Hematopoietic multipotent progenitor cell (in vitro differentiated cells): Measurements from ENCODE around the gene PTX3. TPM values are rescaled to one million over a fixed set of nuclear protein-coding genes. Genes with fewer than 3 reads are reported as not detected.

ENCODE experiments used
- DNase-seq, 3 donors: peaks; one replicate each; pipeline ENCODE4 v3.0.0-alpha.2; 2011 to 2015; ENCODE audit warnings: low read depth in 2 of 3, low spot score in 2 of 3
- total RNA-seq: library from RNA; depleted of rRNA; stranded (reverse); fragments of >200 nt; gene quantifications from one replicate; pipeline ENCODE4 v1.2.3, GENCODE V29; 2012

The PTX3 gene
- total RNA-seq, 1 donor = 2.2 TPM

DNA sequence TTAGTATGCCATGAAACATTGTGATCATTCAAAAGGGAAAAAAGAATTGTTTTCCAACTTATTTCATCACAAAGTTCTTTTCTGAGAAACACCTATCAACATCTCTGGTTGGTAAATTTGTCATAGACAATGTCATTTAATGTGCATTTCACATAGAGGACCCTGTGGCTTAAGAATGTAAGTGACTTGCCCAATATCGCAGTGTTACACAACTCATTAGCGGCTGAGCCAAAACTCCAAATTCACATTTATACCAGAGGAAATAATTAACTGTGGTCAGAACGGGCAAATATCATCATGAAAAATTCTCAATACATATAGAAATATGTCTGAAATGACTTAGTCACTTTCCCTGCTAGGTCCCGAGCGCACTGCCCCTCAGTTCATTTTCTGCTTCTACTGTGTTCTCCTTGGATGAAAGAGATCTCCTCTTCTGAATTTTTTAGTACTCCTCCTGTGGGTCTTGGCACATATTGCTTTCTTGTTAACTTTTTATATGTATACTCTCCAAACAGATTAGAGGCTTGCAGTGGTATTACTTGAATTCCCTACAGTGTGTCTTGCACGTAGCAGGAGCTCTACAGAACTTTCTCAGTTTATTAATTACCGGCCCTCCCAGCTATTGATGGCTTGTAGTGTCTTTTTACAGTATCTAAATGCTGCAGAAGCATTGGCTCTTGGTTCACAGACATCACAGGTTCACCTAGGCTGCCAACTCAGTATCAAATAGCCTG lies 33.1 kb downstream of the PTX3 start:
- DNase-seq = no peak

DNA sequence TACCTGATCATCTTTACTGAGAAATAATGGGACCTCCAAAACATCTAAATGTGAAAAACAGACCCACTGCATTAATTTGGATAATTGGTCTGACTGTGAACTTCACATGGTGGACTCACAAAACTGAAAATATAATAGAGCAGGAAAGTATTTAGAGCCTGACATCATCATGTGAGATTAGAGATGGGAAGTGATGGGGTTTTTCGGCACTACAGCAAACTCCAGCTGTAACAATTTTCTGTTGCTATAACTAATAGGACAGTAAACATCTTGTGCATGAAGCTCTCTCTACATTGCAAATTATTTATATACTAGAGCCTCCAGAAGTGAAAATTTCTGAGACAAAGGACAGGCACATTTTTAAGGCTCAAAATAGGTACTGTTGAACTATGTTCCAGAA lies 34.4 kb downstream of the PTX3 start:
- DNase-seq = no peak

DNA sequence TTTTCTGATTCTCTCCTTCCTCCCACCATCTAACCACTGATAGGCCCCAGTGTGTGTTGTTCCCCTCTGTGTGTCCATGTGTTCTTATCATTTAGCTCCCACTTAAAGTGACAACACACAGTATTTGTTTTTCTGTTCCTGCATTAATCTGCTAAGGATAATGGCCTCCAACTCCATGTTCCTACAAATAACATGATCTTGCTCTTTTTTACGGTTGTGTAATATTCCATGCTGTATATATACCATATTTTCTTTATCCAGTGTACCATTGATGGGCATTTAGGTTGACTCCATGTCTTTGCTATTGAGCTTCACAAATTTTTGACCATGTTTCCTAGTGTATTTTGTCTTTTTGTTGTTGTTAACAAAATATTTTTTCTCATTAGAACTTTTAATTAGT lies 36.0 kb downstream of the PTX3 start:
- DNase-seq = no peak

DNA sequence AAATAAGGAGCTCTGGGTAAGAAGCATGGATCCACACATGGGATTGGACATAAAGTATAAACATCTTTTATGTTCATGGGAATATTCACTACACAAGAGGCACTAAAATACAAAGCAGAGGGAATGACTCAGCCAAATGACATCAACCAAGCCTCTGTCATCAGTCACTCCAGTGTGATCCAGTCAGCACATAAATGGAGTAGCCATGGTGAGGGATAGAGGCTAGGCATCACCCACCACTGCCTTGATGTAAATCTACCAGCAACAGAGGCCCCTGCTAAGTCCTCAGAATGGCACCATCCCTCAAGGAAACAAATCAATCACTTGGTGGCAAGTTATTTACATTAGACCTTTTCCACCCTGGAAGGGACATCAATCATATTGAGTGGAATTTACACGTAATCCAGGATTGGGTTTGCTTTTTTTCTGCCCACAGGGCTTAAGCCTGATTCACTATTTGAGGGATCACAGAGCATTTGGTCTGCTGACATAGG lies 39.3 kb downstream of the PTX3 start:
- no peak for DNase-seq

DNA sequence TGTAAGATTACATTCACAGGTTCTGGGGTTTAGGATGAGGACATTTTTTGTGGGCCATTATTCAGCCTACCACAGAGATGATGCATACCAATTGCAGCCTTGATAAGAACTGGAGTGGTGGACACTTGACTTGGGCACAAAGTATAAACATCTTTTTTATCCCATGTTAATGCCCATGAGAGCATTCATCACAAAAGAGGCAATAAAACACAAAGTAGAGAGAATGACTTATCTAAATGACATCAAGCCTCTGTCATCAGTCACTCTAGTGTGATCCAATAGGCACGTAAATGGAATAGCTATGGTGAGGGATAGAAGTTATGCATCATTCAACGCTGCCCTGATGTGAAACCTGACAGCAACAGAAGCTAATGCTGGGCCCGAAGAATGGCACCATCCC lies 40.8 kb downstream of the PTX3 start:
- DNase-seq = no peak

DNA sequence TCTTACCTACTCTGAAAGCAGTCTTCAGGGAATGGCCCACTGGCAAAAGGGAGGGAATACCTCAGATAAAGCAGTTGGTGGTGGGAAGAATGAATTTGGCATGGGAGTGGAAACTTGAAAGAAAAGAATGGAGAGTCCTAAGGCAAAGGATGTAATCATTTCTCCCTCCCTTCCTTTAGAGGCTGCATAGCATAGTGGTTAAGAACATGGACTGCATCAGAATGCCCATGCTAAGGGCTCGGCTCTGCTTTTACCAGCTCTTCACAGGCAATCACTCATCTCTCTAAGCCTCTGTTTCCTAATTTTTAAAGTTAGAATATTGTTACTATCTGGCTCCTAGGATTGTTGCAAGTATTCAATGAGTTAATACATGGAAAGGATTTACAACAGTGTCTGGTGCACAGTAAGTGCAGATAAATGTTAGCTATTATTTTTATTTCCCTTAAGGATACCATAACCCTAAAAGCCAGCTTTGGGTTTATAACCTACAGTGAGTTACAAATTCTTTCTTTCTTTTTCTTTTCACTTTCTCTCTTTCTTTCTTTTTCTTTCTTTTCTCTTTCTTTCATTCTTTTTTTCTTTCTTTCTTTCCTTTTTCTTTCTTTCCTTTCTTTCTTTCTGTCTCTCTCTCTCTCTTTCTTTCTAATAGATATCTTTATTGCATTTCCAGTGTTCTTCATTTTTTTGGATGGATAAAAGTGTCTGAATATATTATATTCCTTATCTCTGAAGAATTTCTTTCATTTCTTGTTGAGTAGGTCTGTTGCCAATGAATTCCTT lies 43.0 kb downstream of the PTX3 start:
- DNase-seq = no peak

DNA sequence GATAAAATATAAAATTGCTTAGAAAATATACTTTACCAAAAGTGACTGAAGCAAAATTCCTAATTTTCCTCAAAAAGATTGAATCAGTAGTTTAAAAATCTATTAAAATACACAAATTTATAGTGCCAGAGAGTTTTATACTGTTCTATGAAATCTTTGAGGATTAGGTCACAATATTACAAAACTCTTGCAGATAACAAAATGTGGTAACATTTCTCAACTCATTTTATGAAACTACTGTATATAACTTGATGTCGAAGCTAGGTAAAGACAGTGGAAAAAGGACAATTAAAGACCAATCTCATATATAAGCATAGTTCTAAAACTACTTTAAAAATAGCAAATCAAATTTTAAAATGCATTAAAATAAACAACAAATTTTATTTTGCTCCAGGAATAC lies 50.7 kb downstream of the PTX3 start:
- no peak for DNase-seq

DNA sequence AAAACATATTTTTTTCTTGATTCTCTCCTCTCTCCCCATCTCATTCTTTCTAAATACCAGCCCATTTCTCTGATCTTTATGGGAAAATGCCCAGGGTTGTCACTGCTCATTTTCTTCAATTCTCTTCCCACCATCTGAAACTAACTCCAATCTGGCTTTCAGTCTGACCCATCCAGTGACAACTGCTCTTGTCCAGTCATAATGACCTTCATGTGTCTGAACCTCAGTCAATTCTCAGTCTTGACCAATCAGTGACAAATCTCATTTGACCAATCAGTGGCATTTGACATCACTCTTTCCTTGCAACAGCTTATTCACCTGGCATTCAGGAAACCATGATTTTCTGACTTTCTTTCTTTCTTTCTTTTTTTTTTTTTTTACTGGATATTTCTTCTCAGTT lies 51.5 kb downstream of the PTX3 start:
- DNase-seq = no peak

DNA sequence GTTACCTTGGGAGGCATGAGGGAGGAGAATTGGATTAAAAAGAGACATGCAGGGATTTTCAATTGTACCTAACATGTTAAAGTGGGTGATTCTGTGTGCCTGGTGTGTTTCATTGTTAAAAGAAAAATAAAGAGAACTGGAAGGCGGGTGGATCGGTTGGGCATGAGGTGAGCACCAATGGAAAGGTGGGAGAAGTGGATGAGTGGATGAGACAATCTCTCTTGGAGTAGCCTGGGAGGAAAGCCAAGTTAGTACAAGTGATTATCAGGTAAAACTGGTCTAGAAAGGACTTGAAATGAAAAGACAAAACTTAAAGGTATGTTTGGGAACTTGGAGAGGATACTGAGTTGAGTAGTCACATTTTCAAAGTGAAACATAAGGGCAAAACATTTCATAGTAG lies 54.5 kb downstream of the PTX3 start:
- no peak for DNase-seq

Other genes starting within 250 kb of the PTX3 start
- gene VEPH1, start 66.6 kb downstream of the PTX3 start, total RNA-seq = 0.27 TPM